NK-92 treated with Interleukin-12 subunit alpha and Interleukin-12 subunit beta, amount 100 ng/mL, for 24 hours (cell line): Measurements from ENCODE around the gene SRPK1.
A peak's percentile ranks its signal among the peaks of the same experiment; 100 is the strongest.
"Not testable (repeated sequence)": the region's sequence is repeated elsewhere in the genome, so short reads cannot be mapped to it uniquely, and the experiment has no call there.

Experiments
- DNase-seq: peaks from one replicate; lab custom pipeline; 2025; lab: John Stamatoyannopoulos, UW

Gene SRPK1

DNA sequence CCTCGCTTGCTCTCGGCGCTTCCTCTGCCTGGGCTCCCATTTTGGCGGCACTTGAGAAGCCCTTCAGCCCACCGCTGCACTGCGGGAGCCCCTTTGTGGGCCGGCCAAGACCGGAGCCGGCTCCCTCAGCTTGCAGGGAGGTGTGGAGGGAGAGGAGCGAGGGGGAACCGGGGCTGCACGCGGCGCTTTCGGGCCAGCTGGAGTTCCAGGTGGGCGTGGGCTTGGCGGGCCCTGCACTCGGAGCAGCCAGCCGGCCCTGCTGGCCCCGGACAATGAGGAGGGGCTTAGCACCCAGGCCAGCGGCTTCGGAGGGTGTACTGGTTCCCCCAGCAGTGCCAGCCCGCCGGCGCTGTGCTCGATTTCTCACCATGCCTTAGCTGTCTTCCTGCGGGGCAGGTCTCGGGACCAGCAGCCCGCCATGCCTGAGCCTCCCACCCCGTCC lies 10.2 kb upstream of the SRPK1 start:
- no peak for DNase-seq

DNA sequence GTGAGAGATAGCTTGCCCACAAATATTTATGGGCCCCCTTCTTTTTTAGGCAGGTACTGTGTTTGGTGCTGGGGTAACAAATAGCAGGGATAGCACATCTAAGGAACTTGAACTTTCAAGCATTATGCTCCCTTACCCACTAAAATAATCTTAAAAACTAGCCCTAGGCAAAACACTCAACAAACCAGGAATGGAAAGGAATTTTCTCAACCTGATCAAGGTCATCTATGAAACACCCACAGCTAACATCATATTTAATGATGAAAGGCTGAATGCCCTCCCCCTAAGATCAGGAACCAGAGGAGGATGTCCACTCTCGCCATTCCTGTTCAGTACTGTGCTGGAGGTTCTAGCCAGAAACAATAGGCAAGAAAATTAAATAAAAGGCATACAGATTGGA lies 8.7 kb upstream of the SRPK1 start:
- DNase-seq: no peak

DNA sequence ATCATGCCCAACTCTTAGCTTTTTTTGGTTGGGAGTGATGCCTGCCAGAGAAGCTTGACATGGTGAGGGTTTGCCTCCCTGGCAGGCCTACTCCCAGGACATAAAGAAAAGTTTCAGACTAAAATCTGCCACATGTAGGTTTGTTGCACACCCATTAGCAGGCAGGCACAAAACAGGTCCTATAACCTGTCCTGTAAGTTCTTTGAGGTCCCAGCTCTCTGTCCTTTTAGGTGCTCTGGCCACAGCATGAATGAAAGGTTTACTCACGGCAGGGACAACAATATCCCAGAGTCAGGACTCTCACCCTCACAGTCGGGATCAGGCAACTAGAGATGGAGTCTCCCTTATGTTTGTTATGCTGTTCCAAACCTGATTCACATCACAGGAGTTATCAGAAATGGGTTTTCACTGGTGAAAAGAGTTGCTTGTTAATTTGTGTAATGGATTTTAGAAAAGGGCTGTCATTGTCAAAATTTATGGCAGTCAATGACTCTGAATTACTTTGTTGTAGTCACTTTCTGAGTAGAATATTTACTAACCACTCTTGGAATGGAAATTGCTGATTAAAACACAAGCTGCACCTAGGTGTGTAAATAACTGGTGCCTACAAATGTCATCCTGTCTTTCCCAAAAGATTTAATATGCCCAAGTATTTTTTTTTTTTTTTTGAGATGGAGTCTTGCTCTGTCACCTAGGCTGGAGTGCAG lies 5.8 kb upstream of the SRPK1 start:
- no peak for DNase-seq

DNA sequence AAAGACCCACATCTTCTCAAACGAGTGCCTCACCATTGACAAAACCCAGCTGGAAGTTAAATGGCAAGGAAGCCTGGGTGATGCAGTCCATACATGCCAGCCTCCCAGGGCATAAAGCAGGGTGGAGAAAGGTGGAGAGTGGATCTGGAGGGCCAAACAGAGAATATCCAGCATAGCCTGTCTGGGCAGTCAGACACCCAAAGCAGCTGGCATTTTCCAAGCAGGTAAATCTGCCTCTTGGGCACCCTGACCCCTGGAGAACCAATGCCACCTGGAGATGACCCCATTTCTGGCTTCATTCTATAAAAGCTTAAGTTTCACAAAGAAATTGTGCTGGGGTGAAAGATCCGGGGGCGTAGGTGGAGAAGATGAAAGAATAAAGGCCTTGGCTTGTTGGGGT lies 5.1 kb upstream of the SRPK1 start:
- DNase-seq: no peak

DNA sequence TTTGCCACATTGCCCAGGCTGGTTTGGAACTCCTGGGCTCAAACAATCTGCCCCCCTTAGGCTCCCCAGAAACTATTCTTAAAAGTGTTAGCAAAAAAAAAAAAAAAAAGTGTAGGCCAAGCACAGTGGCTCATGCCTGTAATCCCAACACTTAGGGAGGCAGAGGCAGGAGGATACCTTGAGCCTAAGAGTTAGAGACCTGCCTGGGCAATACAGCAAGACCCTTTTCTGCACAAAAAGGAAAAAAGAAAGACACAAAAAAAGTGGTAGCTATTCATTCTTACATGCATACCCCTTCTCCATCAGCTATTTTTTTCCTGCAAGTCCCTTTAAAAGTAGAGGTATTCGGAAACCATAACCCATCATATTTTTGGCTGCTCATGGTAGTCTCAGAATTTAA lies 3.2 kb upstream of the SRPK1 start:
- DNase-seq: no peak

DNA sequence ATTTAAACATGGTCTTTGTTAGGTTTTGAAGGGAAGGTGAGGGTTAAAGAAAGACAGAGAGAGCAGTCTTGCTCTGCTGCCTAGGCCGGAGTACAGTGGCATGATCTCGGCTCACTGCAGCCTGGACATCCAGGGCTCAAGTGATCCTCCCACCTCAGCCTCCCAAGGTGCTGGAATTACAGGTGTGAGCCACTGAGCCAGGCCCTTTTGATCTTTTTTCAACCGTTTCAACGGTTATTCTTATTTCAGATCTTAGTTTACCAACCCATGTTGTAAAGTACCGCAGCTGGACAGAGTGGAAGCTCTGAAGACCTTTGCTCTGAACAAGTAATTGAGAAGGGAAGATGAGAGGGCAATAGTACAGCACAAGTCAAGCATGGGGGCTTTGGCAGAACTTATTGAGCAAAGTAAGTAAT lies 1.2 kb upstream of the SRPK1 start:
- DNase-seq: no peak

DNA sequence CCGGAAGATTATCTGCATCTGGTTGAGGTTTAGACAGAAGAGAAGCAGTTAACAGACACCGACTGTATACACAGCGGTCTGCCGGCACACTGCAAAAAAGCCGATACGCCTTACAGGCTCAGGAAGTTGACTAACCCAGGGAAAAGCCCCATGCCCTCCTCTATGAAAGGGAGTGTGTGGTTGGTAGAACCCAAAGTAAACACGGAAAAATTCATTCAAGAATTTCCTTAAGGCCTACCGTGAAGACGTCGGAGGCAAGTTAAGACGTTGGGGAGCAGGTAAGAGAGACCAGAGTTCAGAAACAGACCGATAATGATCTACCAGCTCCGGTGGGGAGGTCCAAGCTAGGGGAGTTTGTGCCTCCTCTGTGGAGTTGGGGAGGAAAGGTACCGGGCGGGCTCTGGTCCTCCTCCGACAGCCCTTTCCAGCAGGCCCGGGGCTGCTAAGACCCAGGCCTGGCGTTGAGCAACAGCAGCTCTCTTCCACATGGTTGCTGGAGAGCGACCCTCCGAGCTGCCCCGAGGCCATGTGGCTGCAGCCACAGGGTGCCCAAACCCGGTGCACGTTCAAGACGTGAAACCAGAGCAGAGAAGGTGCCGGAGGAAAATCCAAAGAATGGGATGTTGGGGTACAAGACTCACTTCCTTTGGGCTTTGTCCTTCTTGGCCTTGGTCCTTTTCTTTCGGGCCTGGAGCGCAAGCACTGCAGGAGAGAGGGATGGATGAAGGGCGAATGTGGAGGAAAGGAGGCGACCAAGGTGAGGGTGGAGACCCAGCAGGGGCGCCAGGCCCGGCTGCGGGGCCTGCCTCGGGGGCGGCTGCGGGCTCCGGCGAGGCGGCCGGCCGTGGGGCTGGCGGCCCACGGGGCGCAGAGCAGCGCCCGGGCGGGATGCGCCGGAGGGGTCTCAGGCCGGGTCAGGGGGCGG lies 809 bp downstream of the SRPK1 start:
- DNase-seq: peak; percentile 36

DNA sequence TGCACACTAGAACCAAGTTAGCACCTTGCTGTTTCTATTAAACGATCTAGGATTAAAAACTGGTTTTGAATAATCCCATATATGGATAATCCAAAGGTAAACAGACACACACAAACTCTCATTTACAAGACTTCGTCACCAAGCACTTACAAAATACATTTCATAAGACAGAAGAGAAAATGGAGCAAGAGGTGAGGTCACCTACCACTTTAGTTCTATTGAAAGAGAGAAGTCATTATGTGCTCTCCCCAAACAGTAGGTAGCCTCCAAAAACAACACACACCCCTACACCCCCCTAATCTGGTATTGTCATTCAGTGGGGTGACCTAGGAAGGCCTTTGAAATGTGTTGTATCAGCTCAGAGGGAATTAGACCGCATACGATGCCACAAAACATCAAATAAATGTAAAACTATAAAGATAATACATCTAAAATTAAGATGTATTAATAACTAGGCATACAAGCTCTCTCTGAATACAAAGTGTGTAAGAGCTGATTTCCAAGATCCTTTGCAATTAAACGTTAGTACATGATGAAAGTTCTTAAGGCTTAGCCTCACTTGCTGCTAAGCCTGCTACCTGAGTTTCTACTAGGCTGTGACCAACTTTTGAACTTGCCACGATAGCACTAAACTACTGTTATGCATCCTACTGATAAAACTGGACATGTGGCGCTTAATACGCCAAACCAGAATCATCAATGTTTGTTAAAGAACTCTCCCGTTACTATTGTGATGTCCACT lies 1.6 kb downstream of the SRPK1 start:
- DNase-seq: no peak

DNA sequence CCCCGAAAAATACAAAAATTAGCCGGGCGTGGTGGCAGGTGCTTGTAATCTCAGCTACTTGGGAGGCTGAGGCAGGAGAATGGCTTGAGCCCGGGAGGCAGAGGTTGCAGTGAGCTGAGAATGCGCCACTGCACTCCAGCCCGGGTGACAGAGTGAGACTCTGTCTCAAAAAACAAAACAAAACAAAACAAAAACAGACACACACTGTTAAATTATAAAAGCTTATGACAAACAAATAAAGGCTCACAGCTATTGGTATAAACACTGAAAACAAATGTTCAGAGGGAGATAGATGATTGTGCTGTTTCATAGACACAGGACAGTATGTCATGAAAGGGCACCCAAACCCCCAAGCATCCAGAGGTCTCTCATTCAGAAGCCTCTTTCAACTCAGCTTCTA lies 4.0 kb downstream of the SRPK1 start:
- not testable (repeated sequence) for DNase-seq

DNA sequence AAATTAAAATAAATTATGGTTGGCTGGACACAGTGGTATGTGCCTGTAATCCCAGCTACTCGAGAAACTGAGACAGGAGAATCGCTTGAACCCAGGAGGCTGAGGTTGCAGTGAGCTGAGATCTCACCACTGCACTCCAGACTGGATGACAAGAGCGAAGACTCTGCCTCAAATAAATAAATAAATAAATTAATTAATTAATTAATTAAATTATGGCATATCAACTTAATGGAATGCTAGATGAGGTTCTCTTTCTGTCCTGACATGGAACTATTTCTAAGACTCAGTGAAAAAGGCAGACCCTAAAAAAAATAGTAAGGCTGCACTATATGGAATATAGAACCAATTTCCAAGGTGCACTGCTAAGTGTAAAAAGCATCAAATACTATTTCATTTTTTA lies 4.8 kb downstream of the SRPK1 start:
- no peak for DNase-seq

DNA sequence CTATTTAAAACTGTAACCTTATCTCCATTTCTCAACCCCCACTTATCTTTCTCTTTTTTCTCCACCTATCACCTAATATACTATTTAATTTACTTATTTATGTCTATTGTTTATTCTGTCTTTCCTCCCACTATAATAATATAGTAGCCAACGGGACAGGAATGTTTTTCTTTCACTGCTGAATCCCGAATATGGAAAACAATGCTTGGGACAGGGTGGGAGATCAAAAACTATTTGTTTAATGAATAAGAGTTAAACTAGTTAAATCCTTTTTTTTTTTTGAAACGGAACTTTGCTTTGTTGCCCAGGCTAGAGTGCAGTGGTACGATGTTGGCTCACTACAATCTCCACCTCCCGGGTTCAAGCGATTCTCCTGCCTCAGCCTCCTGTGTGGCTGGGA lies 6.4 kb downstream of the SRPK1 start:
- no peak for DNase-seq

DNA sequence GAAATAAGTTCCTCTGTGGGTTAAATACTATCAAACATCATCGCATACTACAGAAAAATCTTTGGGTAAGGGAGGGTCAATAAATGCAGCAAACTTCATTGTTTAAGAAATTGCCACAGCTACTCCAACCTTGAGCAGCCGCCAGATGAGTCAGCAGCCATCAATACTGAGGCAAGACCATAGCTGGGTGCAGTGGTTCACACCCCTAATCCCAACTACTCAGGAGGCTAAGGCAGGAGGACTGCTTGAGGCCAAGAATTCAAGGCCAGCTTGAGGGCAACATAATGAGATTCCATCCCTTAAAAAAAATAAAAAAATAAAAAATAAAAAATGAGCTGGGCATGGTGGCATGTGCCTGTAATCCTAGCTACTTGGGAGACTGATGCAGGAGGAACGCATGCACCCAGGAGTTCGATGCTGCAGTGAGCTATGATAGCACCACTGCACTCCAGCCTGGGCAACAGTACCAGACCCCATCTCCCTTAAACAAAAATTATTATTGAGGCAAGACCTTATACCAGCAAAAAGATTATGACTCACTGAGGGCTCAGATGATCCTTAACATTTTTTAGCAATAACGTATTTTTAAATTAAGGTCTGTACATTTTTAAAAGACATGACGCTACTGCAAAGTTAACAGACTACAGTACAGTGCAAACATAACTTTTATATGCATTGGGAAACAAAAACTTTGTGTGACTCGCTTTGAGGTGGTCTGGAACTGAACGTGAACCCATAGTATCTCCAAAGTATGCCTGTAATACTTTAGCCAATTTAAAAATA lies 8.8 kb downstream of the SRPK1 start:
- no peak for DNase-seq

DNA sequence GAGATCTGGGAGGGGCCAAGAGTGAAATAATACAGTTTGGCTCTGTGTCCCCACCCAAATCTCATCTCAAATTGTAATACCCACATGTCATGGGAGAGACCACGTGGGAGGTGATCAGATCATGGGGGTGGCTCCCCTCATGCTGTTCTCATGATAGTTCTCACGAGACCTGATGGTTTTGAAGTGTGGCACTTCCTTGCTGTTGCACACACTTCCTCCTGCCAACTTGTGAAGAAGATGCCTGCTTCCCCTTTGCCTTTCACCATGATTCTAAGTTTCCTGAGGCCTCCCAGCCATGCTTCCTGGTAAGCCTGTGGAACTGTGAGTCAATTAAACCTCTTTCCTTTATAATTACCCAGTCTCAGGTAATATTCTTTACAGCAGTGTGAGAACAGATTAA lies 11.3 kb downstream of the SRPK1 start:
- DNase-seq: not testable (repeated sequence)

DNA sequence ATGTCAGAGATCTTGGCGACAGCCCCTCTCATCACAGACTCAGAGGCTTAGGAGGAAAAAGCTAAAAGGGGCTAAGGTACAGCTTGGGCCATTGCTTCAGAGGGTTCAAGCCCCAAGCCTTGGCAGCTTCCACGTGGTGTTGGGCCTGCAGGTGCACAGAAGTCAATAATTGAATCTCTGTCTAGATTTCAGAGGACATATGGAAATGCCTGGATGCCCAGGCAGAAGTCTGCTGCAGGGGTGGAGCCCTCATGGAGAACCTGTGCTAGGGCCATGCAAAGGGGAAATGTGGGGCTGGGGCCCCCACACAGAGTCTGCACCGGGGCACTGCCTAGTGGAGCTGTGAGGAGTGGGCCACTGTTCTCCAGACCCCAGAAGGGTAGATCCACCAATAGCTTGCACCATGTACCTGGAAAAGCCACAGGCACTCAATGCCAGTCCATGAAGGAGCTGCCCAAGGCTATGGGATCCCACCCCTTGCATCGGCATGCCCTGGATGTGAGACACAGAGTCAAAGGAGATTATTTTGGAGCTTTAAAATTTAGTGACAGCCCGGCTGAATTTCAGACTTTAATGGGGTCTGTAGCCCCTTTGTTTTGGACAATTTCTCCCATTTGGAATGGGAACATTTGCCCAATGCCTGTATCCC lies 12.0 kb downstream of the SRPK1 start:
- DNase-seq: not testable (repeated sequence)

DNA sequence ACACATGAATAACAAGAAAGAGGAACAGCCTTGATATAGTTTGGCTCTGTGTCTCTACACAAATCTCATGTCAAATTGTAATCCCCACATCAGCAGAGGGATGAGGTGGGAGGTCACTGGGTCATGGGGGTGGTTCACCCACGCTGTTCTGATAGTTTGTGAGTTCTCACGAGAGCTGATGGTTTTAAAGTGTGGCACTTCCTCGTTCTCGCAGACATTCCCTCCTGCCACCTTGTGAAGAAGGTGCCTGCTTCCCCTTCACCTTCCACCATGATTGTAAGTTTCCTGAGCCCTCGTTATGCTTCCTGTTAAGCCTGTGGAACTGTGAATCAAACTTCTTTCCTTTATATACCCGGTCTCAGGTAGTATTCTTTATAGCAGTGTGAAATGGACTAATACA lies 13.1 kb downstream of the SRPK1 start:
- no peak for DNase-seq

DNA sequence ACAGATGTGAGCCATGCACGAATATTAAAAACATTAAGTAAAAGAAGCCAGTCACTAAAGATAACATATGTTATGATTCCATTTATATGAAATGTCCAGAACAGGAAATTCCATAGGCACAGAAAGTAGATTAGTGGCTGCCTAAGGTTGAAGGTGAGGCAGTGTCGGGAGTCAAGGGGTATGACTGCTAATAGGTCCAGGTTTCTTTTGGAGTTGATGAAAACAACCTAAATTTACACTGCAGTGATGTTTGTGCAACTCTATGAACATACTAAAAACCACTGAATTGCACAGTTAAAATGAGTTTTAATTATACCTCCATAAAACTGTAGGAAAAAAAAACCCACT lies 14.4 kb downstream of the SRPK1 start:
- no peak for DNase-seq

DNA sequence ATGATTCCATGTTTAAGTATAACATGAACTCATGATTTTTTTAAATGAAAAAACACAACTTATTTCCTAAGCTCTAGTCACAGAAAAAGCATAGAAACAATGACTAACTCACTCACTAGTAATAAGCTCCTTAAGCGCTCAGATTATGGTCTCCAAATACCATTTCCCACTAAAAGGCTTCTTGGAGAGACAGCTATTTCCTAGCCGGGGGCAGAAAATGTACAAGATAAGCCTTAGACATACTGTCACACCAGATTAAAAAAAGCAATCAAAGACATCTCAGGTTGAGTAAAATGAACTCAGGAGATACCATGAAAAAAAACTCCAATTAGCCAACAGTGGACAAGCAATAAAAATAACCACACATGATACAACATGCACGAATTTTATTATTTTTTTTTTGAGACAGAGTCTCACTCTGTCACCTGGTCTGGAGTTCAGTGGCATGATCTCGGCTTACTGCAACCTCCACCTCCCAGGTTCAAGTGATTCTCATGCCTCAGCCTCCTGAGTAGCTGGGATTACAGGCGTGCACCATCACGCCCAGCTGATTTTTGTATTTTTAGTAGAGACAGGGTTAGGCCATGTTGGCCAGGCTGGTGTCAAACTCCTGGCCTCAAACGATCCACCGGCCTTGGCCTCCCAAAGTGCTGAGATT lies 14.9 kb downstream of the SRPK1 start:
- DNase-seq: no peak

DNA sequence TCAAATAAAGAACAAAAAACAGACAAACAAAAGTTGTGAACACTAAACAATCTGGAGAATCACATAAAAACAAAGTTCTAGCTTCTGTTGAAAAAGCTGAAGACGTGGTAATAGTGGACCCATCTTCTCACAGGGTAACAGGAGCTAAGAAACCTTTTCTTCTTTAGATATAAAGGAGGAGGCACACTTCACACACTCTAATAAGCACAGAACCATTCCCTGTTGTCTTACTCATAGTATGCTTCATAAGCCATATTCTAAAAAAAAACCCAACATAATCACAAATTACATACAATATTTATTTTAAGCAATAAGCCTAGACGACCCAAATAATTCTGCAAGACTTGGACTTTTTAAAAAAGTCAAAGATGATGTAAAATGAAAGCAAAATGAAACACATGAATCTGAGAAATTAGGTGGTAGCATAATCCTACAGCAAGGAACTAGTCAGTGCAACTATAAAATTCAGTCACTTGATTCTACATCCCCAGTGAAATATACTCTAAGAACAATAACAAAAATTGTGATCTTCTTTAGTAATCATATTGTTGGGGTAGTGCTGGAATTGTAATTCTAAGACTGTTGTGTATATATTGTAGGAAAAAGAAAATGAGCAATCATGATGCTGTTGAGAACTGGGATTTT lies 15.6 kb downstream of the SRPK1 start:
- no peak for DNase-seq

DNA sequence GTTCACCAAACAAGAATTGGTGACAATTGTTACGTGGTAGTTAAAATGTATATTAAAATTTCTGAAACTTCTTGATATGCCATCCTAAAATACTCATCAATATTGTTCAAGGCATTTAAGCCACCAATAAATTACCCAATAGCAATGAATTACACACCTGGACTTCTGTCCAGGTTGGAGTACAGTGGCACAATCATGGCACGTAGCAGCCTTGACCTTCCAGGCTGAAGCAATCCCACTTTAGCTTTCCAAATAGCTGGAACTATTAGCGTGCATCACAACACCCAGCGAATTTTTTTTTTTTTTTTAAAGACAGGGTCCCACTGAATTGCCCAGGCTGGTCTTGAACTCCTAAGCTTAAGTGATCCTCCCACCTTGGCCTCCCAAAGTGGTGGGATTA lies 17.2 kb downstream of the SRPK1 start:
- DNase-seq: no peak

DNA sequence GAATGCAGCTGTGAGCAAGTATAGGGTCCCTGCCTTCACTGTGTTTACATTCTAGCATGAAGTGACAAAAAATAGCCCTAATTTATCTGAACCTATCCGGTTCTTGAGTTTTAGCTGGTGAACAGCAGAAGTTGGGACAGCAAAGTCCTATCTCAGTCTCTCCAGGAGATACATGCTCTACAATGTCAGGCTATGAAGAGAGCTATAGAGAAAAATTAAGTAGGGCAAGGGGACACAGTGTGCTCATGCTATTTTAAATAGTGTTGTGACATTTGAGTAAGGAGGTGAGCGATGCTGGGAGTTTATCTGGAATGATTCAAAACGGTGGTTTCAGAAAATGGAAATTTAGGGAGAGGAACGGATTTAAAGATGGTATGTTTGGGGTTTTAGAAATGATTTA lies 20.4 kb downstream of the SRPK1 start:
- DNase-seq: no peak
